GM21381 (cell line): ENCODE measurements around the gene SVEP1.
A peak's percentile ranks its signal among the peaks of the same experiment; 100 is the strongest.
"Not testable (repeated sequence)": the region's sequence is repeated elsewhere in the genome, so short reads cannot be mapped to it uniquely, and the experiment has no call there.

Experiments used
- ATAC-seq: cut with Tn5 transposase; IDR thresholded peaks from one replicate; pipeline ENCODE4 v1.9.1; 2021; ENCODE audit warnings: mild to moderate bottlenecking, moderate library complexity; ENCODE audit not compliant: unreplicated experiment

The SVEP1 gene

DNA sequence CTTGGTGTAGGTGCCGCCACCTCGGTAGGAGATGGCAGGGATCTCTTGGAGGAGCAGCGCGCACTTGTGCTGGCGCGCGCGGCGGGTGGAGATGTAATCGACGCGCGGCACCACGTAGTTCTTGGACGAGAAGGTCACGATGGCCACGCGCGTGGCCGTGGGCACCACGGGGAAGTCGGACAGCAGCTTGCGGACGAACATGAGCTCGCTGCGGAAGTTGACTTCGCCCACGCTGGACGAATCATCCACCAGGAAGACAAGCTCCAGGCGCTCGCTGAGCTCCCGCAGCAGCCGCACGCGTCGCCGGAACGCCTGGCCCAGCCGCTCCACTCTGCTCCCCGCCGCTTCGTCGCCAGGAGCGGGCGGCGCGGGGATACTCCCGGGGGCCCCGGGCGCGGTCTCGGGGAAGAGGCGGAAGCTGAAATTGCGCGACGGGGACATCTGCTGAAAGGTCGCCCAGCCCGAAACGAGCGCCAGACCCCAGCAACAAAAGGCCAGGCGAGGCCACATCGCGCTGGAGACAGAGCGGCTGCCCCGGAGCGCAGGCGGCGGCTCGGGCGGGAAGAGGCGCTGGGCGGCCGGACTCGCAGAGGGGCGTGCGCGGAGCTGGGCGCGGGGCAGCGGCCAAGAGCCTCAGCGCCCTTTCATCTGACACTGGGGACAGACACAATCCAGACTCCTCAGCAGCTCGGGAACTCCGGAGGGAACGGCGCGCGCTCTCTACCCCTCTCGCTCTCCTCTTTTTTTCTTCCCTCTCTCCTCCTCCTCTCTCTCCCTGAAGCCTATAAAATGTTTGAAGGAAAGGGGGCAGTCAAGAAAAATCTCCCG lies at the start of gene SVEP1:
SVEP1 (minus strand) TSS at position 708 of the 828 bp plus-strand sequence; CDS start at position 510, 198 bp downstream.
- no peak for ATAC-seq

DNA sequence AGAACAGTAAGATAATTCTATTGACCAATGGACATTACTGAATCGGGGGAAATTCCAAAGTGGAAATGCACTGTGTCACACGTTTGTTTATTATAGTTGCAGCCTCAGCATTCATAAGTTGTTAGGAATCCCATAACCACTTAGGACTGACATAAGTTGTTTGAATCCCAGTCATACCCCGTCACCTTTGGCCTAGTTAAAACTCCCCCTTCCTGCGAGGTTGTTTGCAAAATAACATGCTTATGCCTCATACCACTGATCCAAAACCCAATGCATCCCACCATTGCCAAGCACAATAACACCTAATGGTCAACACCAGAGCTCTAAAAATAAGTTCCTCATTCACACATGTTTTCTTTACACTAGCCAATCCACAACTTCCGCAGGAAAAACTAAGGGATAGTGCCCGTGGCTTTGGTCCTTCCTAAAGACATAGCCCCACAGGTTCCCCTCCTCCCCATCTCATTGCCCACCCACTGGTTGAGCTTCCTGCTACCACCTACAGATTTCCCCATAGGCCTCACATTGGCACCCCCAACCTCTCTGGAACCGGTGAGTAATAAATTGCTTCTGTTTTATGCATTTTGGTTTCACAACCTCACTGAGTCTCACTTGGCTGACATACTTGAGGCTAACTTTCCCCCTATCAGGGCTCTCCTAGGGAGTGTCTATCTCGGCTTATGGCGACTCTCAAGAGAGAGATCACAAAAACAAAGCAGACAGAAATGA lies 46.7 kb upstream of the SVEP1 start:
- ATAC-seq, result peak; percentile 95

DNA sequence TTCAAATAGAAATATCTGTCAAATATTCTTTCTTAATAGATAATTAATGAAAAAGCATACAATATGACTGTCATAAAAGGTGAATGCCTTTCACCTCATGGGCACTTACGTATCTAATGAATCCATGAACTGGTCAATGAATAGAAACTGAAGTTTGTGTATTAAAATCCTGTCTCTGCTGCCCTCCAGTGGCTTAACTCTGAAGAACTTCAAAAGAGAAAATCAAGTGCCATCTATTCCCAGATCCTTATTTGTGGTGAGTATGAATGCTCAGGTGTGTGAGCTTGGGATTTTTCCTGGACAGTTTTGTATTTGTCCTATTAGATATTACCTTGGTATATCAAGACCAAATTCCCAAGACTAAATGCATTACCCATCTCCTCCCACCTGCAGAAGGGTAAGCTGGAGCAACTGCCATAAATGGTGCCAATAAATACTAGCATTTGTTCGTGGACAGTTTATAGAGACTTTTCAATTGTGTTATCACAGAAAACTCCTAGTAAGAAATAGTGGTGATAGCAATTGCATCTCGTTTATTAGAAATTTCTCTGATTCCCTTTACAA lies 44.0 kb upstream of the SVEP1 start:
- no peak for ATAC-seq

DNA sequence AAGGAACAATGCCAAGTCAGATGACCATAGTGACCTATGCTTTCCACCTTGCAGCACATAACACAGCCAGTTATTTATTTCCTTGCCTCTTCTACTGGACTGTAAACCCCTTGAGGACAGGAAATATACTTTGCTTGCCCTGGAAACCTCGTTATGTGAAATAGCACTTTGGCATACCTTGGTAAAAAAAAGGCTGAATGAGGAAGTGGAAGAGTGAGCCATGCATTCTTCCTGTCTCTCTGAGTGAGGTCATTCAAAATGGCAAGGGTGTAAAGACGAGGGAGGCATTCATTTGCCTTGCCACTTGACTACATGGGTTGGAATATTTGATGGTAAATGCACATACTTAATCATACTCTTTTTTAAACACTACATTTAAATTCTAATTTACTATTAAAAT lies 42.8 kb upstream of the SVEP1 start:
- no peak for ATAC-seq

DNA sequence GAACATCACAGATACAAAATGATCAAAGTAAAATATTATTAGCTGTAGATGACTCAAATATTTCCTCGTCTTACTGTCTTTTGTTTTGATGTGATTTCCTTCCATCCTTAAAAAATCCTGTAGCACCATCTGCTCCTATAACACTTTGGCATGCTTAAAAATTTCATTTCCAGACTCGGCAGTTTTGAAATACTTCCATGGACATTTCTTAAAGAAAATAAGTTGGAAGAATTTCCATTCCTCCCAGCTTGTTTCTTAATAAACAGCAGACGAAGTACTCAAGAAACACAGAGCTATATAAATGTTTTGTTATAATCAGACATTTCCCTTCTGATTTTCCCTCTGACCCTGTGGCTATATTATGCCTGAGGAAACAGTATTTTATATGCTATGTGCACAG lies 41.2 kb upstream of the SVEP1 start:
- no peak for ATAC-seq

DNA sequence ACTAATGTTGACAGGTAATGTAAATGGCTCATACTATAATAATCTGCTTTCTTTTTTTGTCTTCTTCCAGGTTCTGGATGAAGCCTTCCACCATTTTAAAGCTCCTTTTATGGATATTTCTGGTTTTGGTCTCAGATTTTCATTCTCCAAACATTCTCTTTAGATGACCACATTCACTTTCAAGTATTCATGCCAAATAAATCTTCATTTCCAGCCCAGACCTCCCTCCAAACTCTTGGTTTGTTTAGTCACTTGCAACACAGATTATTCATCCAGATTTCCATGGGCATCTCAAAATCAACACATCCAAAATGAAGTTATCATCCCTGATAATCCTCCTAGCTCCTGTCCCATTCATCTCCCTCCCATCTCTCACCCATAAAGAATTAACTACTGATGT lies 40.3 kb upstream of the SVEP1 start:
- ATAC-seq, result no peak

DNA sequence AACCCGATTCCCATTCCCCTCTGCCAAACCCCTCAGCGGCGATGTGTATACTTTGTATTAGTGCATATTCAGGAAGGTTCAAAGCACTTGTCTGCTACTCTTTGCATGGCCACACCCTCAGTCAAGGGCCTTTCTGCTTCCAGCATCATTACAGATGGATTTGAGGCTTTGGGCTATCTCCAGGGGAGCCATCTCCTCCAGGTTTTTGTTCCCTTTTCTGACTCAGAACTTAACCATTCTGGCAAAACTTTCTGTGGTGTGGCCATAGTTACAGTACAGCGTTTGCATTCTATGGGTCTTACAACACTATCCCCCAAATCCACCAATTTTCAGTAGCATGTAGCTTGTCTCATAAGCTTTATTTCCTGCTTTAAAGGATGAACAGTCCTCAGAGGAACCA lies 36.0 kb upstream of the SVEP1 start:
- no peak for ATAC-seq

DNA sequence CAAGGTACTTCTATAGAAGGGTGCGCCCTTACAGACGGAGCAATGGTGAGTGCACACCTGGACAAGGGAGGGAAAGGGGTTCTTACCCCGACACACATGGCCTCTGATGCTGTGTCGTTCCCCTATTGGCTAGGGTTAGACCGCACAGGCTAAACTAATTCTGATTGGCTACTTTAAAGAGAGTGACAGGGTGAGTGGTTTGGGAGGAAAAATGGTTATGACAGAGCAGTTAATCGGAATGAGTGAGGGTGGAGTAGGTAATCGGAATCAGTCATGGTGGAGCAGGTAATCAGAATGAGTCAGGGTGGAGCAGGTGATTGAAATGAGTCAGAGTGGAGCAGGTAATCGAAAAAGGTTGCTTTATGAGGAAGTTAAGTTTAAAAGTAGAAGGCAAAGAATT lies 35.0 kb upstream of the SVEP1 start:
- not testable (repeated sequence) for ATAC-seq

DNA sequence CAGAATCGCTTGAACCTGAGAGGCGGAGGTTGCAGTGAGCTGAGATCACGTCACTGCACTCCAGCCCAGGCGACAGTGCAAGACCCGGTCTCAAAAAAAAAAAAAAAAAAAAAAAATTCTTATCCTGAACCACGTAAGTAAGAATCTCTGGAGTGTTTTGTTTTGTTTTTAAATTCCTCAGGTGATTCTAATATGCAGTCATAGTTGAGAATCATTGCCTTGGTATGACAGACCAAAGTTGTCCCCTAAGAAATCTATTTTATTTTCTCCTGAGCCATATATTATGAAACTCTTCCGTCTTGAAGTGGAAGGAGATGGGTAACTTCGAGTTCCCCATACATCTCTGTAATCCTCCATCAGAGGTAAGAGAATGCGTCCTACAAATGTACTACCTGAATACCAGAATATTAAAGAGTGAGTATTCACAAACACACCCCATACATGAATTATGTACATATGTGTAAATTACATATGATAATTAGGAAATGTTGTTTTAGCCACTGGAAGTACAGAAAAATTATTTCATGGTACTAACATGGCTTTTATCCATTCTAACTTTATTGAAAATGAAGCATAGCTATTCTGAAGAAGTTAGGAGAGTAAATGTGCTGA lies 26.7 kb upstream of the SVEP1 start:
- no peak for ATAC-seq

DNA sequence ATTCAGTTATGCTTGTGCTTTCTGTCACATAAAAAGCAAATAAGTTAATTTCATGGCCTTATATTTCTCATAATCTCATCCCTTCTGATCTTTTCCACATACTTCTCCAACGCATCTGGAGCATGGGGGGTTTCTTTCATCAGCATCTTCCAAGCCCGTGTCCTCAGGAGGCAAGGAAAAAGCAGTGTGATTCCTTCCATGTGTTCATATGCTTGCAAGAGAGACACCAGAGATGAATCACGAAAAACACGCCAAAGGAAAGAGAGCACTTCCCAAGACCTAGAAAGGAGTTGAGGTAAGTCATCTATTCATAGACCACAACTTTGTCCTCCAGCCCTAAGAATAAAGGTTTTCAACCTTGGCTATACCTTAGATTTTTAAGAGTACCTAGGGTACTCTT lies 26.0 kb upstream of the SVEP1 start:
- ATAC-seq, result no peak

DNA sequence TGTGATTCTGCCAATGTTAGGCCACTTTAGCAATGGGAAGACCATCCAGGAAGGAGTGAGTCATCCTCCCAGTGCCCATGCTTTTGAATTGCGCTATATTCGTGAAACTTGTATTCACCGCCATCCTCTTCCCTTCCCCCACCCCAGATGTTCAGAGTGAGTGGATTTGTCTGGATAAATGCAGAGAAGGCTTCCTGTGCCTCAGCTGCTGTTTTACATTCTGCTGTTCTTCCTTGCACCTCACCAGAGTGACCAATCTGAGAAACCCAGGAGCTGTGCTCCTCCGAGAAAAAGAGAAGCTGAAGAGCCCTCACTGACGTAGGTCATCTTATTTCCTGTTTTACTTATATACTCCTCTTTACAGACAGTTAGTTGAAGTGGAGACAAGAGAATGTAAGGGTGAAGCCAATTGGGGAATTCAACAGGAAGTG lies 24.6 kb upstream of the SVEP1 start:
- no peak for ATAC-seq

DNA sequence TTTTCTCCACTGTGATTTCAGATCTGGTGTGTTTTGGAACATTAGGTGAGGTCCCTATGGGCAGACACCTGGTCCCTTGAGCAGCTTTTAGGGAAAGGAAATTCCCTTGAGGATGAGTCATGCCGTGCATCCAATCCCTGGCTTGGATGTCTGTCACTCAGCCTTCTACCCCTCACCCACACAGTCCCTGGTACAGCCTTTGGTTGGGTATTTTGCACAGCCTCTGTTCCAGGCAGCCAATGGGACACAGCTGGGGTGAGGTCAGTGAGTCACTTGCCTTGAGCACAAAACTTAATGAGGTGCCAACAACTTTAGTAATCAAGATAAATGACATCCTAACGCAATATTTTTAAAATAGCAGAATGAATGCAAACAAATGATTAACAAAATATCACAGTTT lies 22.7 kb upstream of the SVEP1 start:
- ATAC-seq, result no peak

DNA sequence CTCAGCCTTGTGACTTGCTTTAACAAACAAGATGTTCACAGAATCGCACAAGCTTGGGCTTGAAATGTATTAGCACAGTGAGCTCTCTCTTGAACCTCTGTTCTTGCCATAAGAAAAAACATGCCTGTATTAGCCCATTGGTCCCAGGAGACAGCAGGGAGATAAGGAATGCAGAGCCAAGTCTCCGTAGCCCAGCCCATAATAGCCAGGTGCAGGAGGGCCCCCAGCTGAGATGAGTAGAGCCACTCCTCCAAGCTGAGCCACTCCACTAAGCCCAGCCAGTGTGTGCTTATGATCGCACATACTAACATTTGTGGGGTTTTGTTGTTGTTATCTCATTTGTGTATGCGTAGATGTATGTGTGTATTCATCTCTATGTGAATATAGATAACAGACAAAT lies 21.6 kb upstream of the SVEP1 start:
- no peak for ATAC-seq

DNA sequence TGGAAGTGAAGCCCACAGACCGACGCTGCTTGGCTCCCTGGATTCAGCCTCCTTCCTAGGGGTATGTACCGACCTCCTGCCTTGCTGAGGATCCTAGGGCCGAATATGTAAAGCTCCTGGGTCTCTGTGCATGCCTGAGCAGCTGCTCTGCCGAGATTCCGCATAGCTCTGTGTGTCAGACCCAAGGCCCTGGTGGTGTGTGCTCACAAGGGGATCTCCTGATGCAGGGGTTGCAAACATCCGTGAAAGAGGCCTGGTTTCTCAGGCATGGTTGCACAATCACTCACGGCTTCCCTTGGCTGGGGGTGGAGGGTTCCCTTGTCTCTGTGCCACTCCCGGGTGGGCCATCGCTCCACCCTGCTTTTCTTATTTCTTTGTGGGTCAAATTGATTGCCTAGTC lies 19.9 kb upstream of the SVEP1 start:
- ATAC-seq, result no peak

DNA sequence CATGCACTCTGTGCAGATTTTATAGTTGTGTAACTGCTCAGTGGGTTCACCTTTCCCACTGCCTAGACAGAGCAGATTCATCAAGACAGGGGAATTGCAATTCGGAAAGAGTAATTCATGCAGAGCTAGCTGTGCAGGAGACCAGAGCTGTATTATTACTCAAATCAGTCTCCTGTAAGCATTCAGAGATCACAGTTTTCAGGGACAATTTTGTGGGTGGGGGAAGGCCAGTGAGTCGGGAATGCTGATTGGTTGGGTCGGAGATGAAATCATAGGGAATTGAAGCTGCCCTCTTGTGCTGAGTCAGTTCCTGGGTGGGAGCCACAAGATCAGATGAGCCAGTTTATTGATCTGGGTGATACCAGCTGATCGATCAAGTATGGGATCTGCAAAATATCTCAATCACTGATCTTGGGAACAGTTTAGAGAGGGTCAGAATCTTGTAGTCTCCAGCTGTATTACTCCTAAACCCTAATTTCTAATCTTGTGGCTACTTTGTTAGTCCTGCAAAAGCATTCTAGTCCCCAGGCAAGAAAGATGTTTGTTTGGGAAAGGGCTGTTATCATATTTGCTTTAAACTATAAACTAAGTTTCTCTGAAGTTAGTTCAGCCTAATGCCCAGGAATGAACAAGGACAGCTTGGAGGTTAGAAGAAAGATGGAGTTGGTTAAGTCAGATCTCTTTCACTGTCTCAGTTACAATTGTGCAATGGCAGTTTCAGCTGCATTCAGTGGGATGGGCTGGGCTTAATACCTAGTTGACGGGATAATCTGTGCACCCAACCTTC lies 12.7 kb upstream of the SVEP1 start:
- ATAC-seq, result no peak

DNA sequence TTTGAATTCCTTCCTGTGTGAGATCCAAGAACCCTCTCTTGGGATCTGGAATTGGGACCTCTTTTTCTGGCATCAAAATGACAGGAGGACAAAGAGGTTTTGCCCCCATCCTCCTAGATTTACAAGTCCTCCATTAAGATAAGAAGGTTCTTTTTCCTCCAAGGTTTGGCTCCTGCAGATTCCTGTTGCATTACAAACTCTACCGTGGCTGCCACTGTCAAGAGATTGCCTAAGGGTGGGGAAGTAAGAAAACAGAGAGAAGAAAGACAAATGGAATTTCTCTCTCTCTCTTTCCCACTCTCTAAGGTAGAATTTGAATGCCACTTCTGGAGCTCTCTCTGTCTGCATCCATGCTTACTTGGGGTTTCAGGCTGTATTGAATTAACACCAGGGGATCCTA lies 12.0 kb upstream of the SVEP1 start:
- ATAC-seq, result no peak

DNA sequence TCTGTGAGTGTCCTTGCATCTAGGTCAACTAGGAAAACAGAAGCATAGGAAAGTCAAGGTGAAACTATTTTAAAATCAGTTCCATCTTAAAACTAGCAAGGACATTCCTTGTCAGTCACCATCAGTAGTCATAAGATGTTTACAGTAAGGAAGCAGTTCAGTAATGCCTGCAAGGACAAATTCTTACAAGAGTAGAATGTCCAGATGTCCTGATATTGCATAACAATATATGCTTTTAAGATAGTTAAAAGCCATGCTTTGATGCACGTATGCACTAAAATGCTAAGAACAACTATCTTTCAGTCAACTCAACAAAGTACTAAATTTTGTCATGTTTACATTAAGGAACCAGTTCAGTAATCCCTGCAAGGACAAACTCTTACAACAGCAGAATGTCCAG lies 11.3 kb upstream of the SVEP1 start:
- no peak for ATAC-seq

DNA sequence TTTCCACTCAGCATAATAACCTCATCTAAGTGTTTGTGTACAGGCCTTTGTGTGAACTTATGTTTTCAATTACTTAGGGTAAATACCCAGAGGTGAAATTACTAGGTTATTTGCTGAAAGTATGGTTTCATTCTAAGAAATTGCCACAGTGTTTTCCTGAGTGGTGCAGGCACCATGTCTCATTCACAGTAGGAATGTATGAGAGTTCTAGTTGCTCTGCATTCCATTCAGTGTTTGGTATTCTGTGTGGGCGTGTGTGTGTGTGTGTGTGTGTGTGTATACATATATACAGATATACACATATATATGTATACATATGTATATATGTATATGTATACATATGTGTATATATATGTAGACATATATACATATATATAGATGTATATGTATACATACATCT lies 8.8 kb upstream of the SVEP1 start:
- no peak for ATAC-seq

DNA sequence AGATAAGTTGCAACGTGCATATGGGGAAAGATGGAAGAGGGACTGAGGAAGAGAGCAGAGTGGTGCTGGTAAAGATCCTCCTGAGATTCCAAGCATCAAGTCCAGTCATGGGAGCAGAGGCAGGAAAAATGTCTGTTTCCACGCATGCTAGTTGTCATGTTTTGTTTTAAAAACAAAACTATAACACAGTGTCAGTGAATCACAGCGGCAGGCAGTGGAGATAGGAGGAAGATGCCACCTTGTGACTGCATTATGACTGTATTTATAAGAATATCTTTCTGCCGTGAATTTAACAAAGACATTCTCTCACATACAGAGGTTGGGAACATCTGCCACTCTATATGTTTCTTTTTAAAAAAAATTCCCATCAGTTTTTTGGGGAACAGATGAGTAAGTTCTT lies 3.7 kb upstream of the SVEP1 start:
- ATAC-seq, result no peak

DNA sequence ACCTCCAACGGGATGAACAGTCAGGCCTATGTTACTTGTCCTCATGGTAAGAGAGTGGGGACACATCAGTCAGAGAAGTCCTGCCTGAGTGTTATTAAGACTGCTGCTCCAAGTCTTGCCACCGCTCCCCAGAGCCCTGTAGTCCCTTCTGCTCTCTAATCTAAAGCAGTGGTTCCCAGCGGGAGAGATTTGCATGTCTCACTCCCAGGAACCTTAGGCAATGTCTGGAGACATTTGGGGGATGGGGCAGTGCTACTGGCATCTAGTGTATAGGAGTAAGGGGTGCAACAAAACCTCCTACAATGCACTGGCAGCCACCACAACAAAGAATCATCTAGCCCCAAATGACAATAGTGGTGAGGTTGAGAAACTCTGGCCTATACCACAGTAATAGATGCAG lies 2.6 kb upstream of the SVEP1 start:
- ATAC-seq, result no peak

DNA sequence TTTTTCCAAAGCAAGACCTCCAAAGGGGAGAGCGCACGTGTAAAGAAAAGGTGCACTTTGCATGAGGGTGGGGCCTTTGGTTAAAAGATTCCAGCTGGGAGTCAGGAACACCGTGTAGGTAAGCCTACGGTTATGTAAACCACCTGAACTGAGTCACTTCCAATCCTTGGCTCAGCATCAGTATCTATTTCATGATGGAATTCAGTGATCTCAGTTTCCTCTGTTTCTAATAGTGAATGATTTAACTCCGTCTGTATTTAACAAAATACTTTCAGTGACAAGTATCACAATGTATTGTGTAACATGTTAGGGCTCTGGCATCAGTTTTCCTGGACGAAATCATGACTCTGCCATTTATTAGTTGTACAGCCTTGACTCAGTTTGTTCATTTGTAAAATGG lies 1.3 kb upstream of the SVEP1 start:
- no peak for ATAC-seq
